Common myeloid progenitor, CD34-positive (primary cell): Measurements from ENCODE around the gene GRPEL2.
A peak's percentile ranks its signal among the peaks of the same experiment; 100 is the strongest.

Experiments
- CTCF ChIA-PET: fragments of 350-600 bp; sonication (Branson Sonifier 250); formaldehyde crosslinking; loops from one replicate; lab custom pipeline; 2021; ENCODE audit warnings: antibody characterized with exemption; lab: Charles Lee
- POLR2A ChIA-PET: fragments of 350-600 bp; sonication (Branson Sonifier 250); formaldehyde crosslinking; loops from one replicate; lab custom pipeline; 2021; ENCODE audit warnings: antibody characterized with exemption; lab: Charles Lee
- DNase-seq, 3 donors: peaks; one replicate each; pipeline versions ENCODE4 v3.0.0 to v3.0.0-alpha.2; 2013
- H3K27ac ChIP-seq, 2 experiments: 1 replicate in 1 of 2; 2 replicates in 1 of 2; pipeline ENCODE4 v1.7.0; 2013; ENCODE audit warnings: inconsistent platforms in 2 of 2, low read length in 2 of 2, mild to moderate bottlenecking in 2 of 2, low read depth in 1 of 2, moderate library complexity in 1 of 2; ENCODE audit not compliant: severe bottlenecking in 2 of 2, insufficient read depth in 1 of 2, poor library complexity in 1 of 2
- H3K27me3 ChIP-seq, 5 experiments: replicated peaks in 2 of 5; 1 replicate in 3 of 5; 2 replicates in 2 of 5; pipeline versions ENCODE4 v1.6.1 to v1.7.0; 2013; ENCODE audit warnings: low read length in 4 of 5, mild to moderate bottlenecking in 2 of 5, moderate library complexity in 2 of 5, inconsistent platforms in 1 of 5; ENCODE audit not compliant: insufficient read depth in 5 of 5, control insufficient read depth in 4 of 5
- H3K36me3 ChIP-seq, 4 experiments: 1 replicate in 2 of 4; 2 replicates in 2 of 4; pipeline versions ENCODE4 v1.6.1 to v1.7.0; 2013; ENCODE audit warnings: low read length in 3 of 4, control low read depth in 1 of 4, mild to moderate bottlenecking in 1 of 4; ENCODE audit not compliant: control insufficient read depth in 4 of 4, insufficient read depth in 4 of 4
- H3K4me1 ChIP-seq, 4 experiments: 1 replicate in 3 of 4; 2 replicates in 1 of 4; pipeline versions ENCODE4 v1.6.1 to v1.7.1; 2013; ENCODE audit warnings: low read length in 3 of 4, mild to moderate bottlenecking in 3 of 4, control low read depth in 1 of 4, inconsistent platforms in 1 of 4, moderate library complexity in 1 of 4; ENCODE audit not compliant: control insufficient read depth in 4 of 4, insufficient read depth in 4 of 4; ENCODE audit errors: control extremely low read depth in 1 of 4
- H3K4me3 ChIP-seq, 7 experiments: 1 replicate in 4 of 7; 2 replicates in 3 of 7; pipeline versions ENCODE4 v1.5.1 to v1.7.0; 2013; ENCODE audit warnings: mild to moderate bottlenecking in 7 of 7, low read length in 6 of 7, moderate library complexity in 6 of 7, inconsistent platforms in 2 of 7, low read depth in 2 of 7, control low read depth in 1 of 7; ENCODE audit not compliant: insufficient read depth in 4 of 7, control insufficient read depth in 1 of 7; ENCODE audit errors: extremely low read depth in 1 of 7
- H3K9me3 ChIP-seq, 5 experiments: 1 replicate in 4 of 5; 2 replicates in 1 of 5; pipeline versions ENCODE4 v1.6.1 to v1.7.1; 2013; ENCODE audit warnings: low read length in 4 of 5, mild to moderate bottlenecking in 2 of 5, inconsistent platforms in 1 of 5, low read depth in 1 of 5, moderate library complexity in 1 of 5; ENCODE audit not compliant: control insufficient read depth in 4 of 5, insufficient read depth in 2 of 5; ENCODE audit errors: control extremely low read depth in 1 of 5
- whole genome bisulfite sequencing: methylation state at CpG from one replicate; pipeline ENCODE4 v1.1.5; 2013; ENCODE audit not compliant: insufficient coverage; 5-methylcytosine and 5-hydroxymethylcytosine counted together

The GRPEL2 gene

DNA sequence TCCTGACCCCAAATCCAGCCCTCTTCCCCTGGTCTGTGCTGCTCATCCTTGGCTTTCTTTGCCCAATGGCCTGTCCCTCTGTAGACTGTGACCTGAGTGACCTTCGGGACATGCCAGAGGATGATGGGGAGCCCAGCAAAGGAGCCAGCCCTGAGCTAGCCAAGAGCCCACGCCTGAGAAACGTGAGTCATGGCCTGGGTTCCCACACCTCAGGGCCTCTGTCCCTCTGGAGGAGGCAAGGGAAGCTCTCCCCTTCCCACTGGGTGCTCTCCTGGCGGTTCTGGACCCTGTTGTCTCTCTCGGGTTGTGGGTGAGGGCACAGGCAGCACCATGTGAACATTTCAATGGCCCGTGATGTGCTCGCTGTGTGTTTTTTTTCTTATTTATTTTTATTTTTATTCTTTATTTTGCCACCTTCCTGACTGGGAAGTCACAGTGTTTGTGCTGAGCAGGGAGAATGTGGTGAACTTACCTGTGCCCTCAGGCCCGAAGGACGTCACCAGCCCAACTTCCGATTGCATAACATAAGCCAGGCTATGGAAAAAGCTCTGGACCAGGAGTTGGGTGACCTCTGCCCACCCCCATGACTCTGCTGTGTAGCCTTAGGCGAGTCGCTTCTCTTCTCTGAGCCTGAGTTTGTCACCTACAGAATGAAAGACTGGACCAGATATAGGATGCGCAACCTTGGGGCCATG, 44.1 kb upstream of the GRPEL2 start:
- 91% methylated on average over 9 of the region's 13 CpGs for WGBS
- POLR2A ChIA-PET, result no interaction called here
- Histone ChIP-seq H3K4me3 (no peak overlapping the region), H3K9me3 (no peaks in the 10 kb centered on the region), H3K36me3 (no peaks in the 10 kb centered on the region), H3K27ac (no peak overlapping the region), H3K4me1 (peaks cover 9 to 61% (median 42%) of the 10 kb centered on the region in 4 experiments), H3K27me3 (no peaks in the 10 kb centered on the region)
- CTCF ChIA-PET, result interaction anchor here (0.9 to 1.7 kb wide), 6 partner anchors 12 to 70 kb away, joined by 3 to 9 read pairs (median 4); no protein-coding TSS in a partner anchor
- no peak for DNase-seq

DNA sequence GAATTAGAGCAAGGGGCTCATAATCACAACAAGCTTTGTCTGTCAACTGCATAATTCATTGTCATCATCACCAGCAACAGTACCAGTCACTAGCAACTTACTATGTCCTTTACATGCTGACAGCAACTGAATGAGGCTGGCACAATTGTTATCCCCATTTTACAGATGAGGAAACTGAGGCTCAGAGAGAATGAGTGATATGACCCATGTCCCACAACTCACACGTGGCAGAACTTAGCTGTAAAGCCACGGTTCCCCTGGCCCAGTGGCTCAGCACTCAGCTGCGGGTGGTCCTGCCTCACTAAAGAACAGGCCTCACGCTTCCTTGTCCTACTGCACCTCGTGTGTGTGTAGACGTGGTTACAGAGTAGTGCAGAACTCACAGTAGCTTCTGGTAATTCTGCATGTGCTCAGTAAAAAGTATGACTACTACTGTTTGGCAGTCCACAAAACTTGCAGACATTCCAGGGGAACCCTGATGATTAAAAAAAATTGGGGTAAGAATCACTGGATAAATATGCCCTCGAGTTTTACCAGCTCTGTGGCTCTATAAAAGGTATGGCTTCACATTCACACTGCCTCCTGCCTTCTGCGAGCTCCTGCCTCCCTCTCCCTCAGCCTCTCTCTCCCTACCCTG, 43.4 kb upstream of the GRPEL2 start:
- Histone ChIP-seq H3K9me3 (no peaks in the 10 kb centered on the region), H3K27me3 (no peaks in the 10 kb centered on the region), H3K36me3 (no peaks in the 10 kb centered on the region), H3K4me3 (no peak overlapping the region), H3K27ac (no peak overlapping the region), H3K4me1 (peaks cover 9 to 56% (median 41%) of the 10 kb centered on the region in 4 experiments)
- CTCF ChIA-PET, result interaction anchor here (0.9 to 1.5 kb wide), 5 partner anchors 15 to 69 kb away, joined by 4 to 9 read pairs (median 5); no protein-coding TSS in a partner anchor
- POLR2A ChIA-PET, result no interaction called here
- WGBS, result 89% methylated on average over 6 of the region's 8 CpGs
- peak in 1 of 3 donors; percentile 30 for DNase-seq

DNA sequence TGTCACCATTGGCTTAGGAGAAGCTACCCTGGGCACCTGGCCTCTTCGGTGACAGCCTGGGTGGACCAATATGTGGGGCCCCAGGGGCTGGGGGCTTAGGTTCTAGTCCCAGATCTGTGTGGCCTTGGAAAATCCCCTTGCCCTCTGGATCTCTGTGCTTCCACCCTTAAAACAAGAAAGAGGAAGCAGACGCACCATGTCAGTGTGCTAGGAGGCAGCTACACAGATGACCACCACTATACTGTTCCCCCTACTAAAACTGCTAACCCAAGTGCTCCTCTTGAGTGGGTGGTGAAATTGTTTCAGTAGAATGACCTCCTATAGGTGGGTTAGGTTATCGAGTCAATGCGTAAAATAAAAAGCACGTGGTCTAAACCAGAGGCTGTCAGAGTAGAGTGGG, 42.7 kb upstream of the GRPEL2 start:
- CTCF ChIA-PET, result interaction anchor here (0.8 to 1.5 kb wide), 5 partner anchors 12 to 68 kb away, joined by 3 to 9 read pairs (median 4); no protein-coding TSS in a partner anchor
- Histone ChIP-seq H3K4me1 (peaks cover 9 to 55% (median 38%) of the 10 kb centered on the region in 4 experiments), H3K4me3 (no peak overlapping the region), H3K27me3 (no peaks in the 10 kb centered on the region), H3K36me3 (no peaks in the 10 kb centered on the region), H3K27ac (no peak overlapping the region), H3K9me3 (no peaks in the 10 kb centered on the region)
- WGBS, result 100% methylated on average over 1 of the region's 5 CpGs
- DNase-seq, result peak in 2 of 3 donors; percentile 44 to 54
- POLR2A ChIA-PET, result no interaction called here

DNA sequence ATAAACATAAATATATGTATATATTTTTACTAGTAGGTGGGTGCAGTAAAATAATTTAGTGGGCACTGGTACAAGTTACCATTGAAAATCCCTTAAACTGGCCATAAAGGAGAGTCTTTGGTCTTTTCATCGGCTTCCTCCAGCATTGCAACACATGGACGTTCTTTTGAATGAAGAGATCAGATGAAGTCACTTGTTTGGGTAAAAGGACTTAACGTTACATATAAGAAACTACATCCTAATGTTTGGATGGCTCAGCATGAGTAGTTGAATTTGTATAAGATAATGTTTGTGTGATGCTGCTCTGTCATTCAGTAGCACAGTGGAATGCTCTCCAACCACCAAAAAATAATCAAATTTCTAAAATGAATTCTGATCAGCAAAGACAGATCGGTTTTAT, 42.1 kb upstream of the GRPEL2 start:
- WGBS, result no CpG with 5 or more reads among the region's 4 CpGs
- Histone ChIP-seq H3K27ac (no peak overlapping the region), H3K36me3 (no peaks in the 10 kb centered on the region), H3K4me3 (no peak overlapping the region), H3K4me1 (peaks cover 5 to 49% (median 32%) of the 10 kb centered on the region in 4 experiments), H3K9me3 (no peaks in the 10 kb centered on the region), H3K27me3 (no peaks in the 10 kb centered on the region)
- no peak for DNase-seq
- ChIA-PET CTCF (interaction anchor here (0.8 kb wide), 1 partner anchor 12 kb away, joined by 3 read pairs; no protein-coding TSS in a partner anchor), POLR2A (no interaction called here)

DNA sequence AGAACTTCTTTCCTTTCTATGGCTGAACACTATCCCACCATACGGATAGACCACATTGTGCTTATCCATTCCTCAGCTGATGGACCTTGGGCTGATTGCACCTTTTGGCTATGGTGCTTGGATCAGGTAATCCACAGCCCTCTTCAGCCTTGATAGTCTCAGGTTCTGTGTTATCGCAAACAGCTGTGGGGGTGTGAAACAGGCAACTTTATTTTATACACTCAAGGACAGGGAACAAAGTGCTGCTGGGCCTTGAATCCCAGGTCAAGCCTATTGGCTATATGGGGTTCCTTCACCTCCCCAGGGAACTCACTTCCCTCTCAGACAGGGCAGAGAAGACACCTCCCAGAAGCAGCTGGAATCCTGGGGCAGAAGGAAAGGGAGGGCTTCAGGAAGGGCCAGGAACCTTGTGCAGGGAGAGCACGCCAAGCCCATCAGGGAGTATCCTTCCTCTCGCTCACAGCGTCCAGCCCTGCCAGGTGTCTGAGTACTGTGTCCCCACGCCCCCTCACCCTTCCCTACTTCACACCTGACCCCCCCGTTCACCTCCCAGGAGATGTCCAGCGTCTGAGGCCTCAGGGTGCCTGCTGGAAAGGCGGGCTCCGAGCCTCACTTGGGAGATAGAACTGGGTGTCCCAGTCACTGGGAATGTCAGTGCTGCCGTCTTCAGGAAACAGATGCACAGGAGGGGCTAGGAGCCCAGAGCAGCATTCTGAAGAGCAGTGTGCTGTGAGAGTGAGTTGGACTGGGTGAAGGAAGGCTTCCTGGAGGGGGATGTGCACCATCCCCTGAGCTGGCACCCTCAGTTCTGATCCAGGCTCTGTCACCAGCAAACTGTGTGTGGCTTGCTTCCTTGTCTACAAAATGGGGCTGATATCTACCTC, 40.9 kb upstream of the GRPEL2 start:
- Histone ChIP-seq H3K27ac (no peak overlapping the region), H3K36me3 (no peaks in the 10 kb centered on the region), H3K9me3 (no peaks in the 10 kb centered on the region), H3K4me1 (peaks cover 0 to 37% (median 20%) of the 10 kb centered on the region in 4 experiments), H3K4me3 (no peak overlapping the region), H3K27me3 (no peaks in the 10 kb centered on the region)
- ChIA-PET POLR2A (interaction anchor here (0.6 kb wide), 2 partner anchors 11 to 272 kb away, joined by 3 read pairs; no protein-coding TSS in a partner anchor), CTCF (interaction anchor here (0.7 to 2.4 kb wide), 5 partner anchors 11 to 63 kb away, joined by 3 to 9 read pairs (median 4); no protein-coding TSS in a partner anchor)
- no peak for DNase-seq
- 70% methylated on average over 10 of the region's 11 CpGs for WGBS

DNA sequence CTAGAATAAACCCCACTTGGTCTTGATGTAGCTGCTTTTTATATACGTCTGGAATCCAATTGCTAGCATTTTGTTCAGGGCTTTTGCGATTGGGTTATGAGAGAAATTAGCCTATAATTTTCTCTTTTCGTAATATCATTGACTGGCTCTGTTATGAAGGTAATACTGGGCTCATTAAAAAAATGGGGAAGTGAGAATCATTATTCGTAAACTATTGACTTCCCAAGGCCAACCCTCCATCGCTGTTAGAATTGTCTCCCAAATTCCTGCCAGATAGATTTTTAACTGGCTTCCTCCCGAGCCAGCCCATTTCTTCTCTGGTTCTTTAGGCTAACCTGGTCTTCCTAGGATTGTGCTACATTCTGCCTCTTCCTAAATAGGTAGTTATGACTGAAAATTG, 35.9 kb upstream of the GRPEL2 start:
- H3K27ac ChIP-seq, result no peak overlapping the region

More for the DNA sequence above, 35.9 kb upstream of the GRPEL2 start:
- no peak for DNase-seq
- 91% methylated on average over 6 of the region's 6 CpGs for WGBS
- POLR2A ChIA-PET, result no interaction called here
- no peak overlapping the region for H3K4me3 ChIP-seq
- no peaks in the 10 kb centered on the region for H3K36me3 ChIP-seq
- no peaks in the 10 kb centered on the region for H3K27me3 ChIP-seq
- H3K4me1 ChIP-seq, result peaks cover 0 to 17% (median 13%) of the 10 kb centered on the region in 4 experiments
- H3K9me3 ChIP-seq, result no peaks in the 10 kb centered on the region
- CTCF ChIA-PET, result interaction anchor here (0.7 to 3.1 kb wide), 5 partner anchors 10 to 60 kb away, joined by 3 to 19 read pairs (median 4); no protein-coding TSS in a partner anchor
